DMS114 treated with DMSO at 0.1 percent for 48 hours (cell line): Measurements from ENCODE around the gene STK32A.
"Not testable (repeated sequence)": the region's sequence is repeated elsewhere in the genome, so short reads cannot be mapped to it uniquely, and the experiment has no call there.

Source experiments
- DNase-seq: peaks from one replicate; lab custom pipeline; 2025; ENCODE audit not compliant: unreplicated experiment; lab: John Stamatoyannopoulos, UW

Gene STK32A

GRCh38 chr5:147234825-147235635 is at the start of gene STK32A:
STK32A (plus strand) TSS chr5:147235026; CDS start chr5:147239635, 4,609 bp downstream.
- no peak for DNase-seq

GRCh38 chr5:147187099-147187540 is 47.7 kb upstream of the STK32A start:
- no peak for DNase-seq

- DNase-seq: peak; percentile 79
Measured at GRCh38 chr5:147188200-147189108, 46.4 kb upstream of the STK32A start.

DNA sequence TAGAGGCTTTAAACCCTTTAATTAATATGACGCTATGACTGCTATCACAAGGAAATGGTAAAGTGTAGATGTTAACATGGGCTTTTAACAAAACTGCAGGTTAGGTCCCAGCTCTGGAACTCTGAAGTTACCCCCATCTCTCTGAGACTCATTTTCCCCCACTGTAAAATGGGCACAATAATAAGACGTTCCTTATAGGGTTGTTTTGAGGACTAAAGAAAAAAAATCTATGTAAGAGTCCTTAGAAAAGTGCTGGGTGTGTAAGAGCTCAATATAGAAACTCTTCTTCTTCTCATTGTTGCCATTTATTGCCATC is 45.8 kb upstream of the STK32A start:
- DNase-seq: no peak

GRCh38 chr5:147190331-147190730 is 44.5 kb upstream of the STK32A start:
- no peak for DNase-seq

- no peak for DNase-seq
Measured at GRCh38 chr5:147193123-147193522, 41.7 kb upstream of the STK32A start.

DNA sequence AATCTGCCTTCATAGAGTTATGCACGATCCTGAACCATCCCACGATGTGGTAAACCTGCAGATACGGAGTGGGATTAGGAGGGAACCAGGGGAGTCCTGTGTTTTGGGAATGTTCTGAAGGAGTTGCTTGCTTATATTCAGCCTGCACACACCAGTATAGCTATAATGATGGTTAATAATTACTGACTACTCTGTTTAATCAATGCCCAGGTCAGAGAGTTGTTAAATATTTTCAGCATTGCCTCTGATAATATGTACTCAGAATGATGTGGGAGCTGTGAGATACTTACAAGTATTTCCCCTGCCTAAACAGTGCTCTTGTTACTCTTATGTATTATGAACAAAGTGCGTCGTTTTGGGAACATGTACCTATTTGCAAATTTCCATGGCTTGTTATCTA is 34.8 kb upstream of the STK32A start:
- DNase-seq: no peak

GRCh38 chr5:147203213-147203612 is 31.6 kb upstream of the STK32A start:
- DNase-seq: no peak

- DNase-seq: no peak
Measured at GRCh38 chr5:147204576-147204975, 30.2 kb upstream of the STK32A start.

DNA sequence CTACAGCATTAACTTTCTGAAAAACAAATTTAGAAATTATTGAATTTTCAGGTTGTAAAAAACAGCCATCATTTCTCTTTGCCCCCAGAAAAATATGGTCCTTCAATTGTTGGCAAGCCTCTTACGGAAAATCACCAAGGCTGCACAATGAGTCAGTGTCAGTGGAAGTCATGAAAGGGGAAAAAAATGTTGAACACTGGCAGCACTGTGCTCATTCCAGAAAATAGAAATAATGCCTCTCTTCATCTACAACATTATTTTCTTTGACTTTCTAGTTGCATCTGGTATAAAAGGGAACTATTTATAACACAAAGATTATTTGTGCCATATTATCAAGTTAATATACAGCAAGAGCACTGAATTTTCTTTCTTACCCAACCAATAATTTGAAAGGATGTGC is 26.7 kb upstream of the STK32A start:
- no peak for DNase-seq

GRCh38 chr5:147216552-147217154 is 18.2 kb upstream of the STK32A start:
- no peak for DNase-seq

DNA sequence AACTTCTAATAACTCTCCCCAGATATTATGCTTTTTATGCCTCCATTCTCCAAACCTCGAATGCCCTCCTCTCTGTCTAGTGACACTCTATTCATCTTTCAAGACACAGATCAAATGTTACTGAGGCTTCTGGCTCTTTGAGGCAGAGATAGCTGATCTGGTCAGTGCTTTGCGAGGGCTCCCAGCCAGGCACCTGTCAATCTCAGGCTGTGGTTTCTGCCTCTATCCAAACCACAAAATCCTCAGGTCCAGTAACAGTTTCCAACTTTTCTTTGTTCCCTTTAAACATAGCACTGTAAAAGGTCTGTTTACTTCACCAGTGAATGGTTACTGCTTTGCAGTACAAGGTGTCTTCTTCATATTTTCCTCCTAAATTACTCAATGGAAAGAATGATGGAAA is 11.5 kb upstream of the STK32A start:
- DNase-seq: no peak

GRCh38 chr5:147223948-147224791 is 10.7 kb upstream of the STK32A start:
- DNase-seq: peak; percentile 46

DNA sequence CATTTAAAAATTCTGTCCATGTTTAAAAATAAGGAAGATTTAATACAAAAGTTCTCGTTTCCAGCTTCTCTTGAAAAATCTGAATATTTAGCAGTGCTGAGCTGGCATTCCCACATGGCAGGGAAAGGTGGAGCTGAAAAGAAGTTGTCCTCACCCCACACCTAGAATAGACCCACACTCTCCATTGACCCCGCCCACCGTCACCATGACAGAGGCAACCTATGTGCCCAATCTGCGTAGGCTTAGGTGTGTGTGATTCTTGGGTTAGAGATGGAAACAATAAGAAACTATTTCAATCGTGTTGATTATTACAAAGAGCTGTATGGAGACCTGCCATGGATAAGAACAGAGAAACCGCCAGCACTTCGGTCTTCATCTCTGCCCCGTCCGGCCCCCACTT is 8.9 kb upstream of the STK32A start:
- DNase-seq: no peak

- no peak for DNase-seq
Measured at GRCh38 chr5:147226512-147226911, 8.3 kb upstream of the STK32A start.

- no peak for DNase-seq
Measured at GRCh38 chr5:147234239-147234824, 494 bp upstream of the STK32A start.

DNA sequence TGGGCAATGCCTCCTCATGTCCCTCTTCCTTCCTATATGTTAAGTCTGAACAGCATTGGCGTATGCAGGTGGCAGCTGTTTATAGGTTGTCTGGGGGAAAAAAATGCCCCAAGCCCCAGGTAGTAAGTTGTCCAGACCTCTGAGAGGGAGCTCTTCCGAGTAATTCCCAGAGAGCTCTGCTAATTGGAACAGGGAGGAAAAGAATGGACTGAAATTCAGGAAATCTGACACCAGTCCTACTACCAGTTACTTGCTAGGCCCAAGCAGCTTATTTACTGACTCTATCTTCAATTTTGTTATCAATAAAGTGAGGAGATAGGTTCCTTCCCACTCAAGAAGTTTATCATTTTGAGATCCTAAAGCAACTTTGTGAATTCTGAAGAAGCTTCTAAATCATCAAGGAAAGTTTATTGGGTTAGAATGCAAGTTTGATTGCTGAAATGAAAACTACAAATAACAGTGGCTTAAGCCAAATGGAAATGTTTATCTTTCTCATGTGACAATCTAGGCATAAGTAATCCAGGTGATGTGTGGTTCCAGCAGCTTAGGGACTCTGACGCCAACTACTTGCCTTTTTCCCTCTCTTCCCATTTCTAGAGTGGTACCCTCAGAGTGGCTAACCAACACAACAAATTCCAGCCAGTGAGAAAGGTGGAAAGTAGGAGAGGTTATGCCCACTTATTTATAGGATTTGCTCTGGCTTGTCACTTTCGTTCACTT is 5.6 kb downstream of the STK32A start:
- DNase-seq: no peak

DNA sequence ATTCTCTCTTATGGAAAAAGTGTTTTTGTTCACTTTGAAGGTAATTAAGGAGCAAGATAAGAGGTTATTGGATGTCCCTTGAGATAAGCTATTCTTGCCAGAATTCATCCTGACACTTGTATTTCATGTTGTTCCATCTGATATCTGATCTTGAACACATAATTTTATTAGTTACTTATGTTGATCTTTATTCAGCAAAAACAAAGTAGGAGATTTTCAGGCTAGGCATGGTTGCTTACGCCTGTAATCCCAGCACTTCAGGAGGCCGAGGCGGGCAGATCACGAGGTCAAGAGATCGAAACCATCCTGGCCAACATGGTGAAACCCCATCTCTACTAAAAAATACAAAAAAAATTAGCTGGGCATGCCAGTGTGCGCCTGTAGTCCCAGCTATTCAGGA is 8.4 kb downstream of the STK32A start:
- DNase-seq: not testable (repeated sequence)

DNA sequence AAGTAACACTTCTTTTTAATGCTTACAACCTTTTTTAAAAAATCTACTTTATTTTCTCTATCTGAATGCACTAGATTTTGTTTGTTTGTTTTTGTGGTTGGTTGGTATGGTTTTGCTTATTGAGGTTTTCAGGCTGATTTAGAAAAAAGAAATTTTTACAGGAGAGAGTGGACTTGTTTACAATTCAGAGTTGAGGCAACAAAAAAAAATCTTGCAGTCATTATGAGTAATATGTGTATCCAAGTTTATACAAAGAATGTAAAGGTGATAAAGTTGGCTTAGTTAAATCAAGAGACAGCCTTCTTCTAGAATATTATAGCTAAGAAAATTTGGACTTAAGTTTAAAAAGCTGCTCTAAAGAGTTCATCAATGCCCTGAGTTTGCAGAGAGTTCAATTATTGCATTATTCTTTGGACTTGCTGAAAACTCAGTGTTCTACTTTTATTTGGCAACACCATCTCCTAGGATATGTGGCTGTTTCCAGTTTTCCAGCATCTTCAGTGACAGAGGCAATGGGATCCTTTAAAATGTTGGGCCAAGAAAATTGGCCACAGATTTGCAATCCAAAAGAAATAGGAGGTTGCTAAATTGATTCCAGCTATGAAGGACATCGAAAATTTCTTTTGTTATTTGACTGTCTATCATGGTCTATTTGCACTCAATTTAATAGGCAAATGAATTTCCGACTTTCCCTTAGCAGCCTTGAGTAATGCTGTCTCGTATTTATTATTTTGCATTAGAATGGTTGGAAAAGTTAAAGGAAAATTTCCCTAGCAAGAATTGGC is 10.7 kb downstream of the STK32A start:
- no peak for DNase-seq
